Suprapubic skin (tissue), 4 donors: Measurements from ENCODE around the gene GABRR3.

Experiments used
- POLR2A ChIP-seq, 2 donors: fragments of 450-650 bp; IDR thresholded peaks; one replicate each; pipeline ENCODE4 v1.6.1; 2017; ENCODE audit warnings: antibody characterized with exemption in 2 of 2, mild to moderate bottlenecking in 2 of 2, moderate library complexity in 2 of 2
- POLR2AphosphoS5 ChIP-seq, 3 donors: sonication (generic); formaldehyde crosslinking; IDR thresholded peaks; one replicate each; pipeline ENCODE4 v1.6.1; 2017; ENCODE audit warnings: antibody characterized with exemption in 3 of 3
- TF ChIP-seq, protein P1 (sequence below), 2 donors: fragments of 200-600 bp in 1 of 2; fragments of 450-650 bp in 1 of 2; sonication (generic) in 1 of 2; IDR thresholded peaks; one replicate each; pipeline ENCODE4 v1.5.1; 2016 to 2019; ENCODE audit warnings: antibody characterized with exemption in 2 of 2, mild to moderate bottlenecking in 1 of 2, moderate library complexity in 1 of 2

DNA sequence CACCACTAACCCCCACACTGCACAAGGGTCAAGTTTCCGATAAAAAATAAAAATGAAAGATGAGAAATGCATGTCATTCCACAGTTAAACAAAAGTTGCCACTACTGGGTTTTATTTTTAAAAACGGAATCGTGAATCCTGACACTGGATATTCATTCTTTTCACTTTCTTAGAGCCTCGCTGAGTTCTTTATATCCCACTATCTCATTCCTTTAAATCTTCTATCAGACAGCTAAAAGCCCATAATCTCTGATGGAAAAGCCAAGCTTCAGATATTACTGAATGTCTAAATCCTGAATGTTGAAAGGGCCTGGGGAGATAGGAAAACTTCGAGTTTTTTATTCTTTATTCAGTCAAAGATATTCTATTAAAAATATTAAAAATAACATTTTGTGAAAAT is 74.6 kb downstream of the GABRR3 start:
- TF ChIP-seq POLR2A (IDR thresholded peaks at IDR 0.05) (no peak), POLR2AphosphoS5 (IDR thresholded peaks at IDR 0.05) (no peak)
- TF ChIP-seq, protein P1, sequence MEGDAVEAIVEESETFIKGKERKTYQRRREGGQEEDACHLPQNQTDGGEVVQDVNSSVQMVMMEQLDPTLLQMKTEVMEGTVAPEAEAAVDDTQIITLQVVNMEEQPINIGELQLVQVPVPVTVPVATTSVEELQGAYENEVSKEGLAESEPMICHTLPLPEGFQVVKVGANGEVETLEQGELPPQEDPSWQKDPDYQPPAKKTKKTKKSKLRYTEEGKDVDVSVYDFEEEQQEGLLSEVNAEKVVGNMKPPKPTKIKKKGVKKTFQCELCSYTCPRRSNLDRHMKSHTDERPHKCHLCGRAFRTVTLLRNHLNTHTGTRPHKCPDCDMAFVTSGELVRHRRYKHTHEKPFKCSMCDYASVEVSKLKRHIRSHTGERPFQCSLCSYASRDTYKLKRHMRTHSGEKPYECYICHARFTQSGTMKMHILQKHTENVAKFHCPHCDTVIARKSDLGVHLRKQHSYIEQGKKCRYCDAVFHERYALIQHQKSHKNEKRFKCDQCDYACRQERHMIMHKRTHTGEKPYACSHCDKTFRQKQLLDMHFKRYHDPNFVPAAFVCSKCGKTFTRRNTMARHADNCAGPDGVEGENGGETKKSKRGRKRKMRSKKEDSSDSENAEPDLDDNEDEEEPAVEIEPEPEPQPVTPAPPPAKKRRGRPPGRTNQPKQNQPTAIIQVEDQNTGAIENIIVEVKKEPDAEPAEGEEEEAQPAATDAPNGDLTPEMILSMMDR (IDR thresholded peaks at IDR 0.05): no peak
